NCI-H1092 treated with DMSO at 0.1 percent for 48 hours (cell line): ENCODE results near the gene STMN3.
"Not testable (repeated sequence)": the region's sequence is repeated elsewhere in the genome, so short reads cannot be mapped to it uniquely, and the experiment has no call there.

Experiments
- DNase-seq: peaks from one replicate; lab custom pipeline; 2025; lab: John Stamatoyannopoulos, UW

Gene STMN3

DNA sequence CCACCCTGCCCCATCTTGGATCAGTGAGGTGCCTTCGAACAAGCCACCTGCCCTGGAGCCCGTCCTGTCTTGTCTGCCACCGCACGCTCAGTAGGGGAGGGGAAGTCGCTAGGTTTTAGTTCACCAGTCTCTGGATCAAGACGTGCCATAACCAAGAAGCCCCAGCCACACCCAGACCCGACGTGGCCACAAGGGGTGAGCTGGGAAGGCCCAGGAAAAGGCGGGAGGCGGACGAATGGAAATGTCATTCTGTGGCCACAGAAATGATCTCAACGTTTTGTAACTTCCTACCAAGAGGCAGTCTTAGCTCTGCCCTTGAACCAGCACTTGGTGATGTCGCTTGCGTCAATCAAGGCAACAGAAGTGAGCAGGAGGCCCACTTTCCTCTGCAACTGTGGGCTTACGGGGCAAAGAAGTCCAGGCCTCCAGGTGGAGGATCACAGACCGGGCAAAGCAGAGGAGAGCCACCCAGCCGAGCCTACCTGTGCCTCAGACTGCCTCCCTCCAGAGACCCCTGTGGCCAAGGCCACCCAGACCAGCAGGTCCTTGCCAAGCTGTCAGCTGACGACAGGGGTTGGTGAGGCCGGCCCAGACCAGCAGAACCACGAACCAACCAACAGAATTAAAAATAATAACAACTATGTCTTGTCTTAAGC, 40.8 kb downstream of the STMN3 start:
- DNase-seq: no peak

DNA sequence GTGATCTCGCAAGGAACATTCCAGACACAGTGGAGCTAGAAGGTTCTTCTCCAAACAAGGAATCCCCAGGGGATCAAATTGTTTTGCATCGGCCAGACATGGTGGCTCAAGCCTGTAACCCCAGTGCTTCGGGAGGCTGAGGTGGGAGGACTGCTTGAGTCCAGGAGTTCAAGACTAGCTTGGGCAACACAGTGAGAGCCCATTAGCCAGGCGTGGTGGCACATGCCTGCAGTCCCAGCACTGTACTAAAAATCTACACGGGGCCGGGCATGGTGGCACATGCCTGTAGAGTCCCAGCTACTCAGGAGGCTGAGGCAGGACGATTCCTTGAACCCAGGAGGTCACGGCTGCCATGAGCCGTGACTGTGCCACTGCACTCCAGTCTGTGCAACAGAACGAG, 41.6 kb downstream of the STMN3 start:
- no peak for DNase-seq

DNA sequence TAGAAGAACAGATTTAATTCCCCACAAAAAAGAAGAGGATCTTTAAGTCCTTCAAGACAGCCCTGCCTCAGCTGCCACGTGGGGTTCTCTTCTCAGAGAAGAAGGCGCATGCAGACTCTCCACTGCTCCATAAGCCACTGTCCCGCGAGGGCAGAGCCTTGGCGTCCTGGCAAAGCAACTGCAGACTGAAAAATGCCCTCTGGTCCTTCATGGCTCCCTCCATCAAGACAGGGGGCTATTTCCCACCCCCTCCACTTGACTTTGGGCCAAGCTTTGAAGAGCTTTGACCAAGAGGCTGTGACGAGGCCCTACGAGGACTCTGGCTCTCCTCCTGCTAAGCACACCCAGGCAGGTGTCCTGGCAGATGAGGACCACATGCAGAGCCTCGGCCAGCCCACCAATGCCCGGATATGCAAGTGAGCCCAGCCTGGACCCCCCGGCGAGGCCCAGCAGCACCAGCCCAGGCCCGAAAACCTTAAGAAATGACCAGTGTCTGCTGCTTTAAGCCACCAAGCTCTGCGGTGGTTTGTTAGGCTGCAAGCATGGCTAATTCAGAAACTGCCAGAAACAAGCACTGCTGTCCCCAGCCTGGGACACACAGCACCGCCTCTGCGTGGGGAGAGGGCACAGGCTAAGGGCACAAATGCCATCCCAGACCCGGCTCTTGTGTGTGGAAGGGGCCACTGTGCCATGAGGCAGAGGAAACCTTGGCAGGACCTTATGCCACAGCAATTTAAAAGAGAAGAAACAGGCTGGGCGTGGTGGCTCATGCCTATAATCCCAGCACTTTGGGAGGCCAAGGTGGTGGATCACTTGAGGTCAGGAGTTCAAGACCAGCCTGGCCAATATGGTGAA, 42.4 kb downstream of the STMN3 start:
- no peak for DNase-seq

DNA sequence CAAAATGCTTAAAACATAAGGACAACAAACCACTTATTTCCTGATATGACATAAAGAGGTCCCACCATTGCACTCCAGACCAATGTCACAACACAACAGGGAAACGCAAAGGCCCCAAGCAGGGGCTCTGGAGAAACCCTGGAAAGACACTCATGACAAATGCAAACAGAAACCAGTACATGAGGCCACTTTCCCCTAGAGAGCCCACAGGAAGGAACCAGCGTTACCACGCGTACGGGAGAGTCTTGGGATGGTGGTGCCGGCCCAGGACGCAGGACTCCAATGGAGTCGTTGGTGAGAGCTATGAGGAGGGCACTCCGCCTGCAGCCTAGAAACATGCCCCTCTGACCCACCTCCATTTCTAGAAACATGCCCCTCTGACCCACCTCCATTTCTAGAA, 46.5 kb downstream of the STMN3 start:
- DNase-seq: no peak

DNA sequence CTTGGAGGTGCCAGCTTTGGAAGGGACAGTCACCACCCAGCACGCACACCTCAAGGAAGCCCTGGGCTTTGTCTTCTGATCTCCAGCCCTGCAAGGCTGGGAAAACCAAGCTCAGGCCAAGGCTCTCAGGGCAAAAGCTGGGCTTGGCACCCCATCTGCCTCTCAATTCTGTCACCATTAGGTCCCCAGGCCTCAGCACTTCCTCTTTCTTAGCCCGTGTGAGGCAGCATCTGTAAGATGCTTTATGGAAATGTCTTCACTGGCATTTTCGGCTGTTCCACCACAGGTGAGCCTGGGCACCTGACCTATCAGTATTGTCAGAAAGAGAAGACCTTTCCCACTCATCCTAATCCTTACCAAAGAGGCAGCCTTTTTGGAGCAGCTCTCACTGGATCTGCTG, 50.9 kb downstream of the STMN3 start:
- no peak for DNase-seq

DNA sequence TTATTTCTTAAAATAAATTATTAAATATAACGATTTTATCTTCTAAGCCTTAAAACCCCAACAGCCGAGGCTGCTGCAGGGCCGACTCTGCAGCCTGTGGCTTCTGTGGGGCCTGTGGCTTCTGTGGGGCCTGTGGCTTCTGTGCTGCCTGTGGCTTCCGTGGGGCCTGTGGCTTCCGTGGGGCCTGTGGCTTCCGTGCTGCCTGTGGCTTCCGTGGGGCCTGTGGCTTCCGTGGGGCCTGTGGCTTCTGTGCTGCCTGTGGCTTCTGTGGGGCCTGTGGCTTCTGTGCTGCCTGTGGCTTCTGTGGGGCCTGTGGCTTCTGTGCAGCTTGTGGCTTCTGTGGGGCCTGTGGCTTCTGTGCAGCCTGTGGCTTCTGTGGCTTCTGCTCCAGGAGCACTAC, 51.5 kb downstream of the STMN3 start:
- not testable (repeated sequence) for DNase-seq

DNA sequence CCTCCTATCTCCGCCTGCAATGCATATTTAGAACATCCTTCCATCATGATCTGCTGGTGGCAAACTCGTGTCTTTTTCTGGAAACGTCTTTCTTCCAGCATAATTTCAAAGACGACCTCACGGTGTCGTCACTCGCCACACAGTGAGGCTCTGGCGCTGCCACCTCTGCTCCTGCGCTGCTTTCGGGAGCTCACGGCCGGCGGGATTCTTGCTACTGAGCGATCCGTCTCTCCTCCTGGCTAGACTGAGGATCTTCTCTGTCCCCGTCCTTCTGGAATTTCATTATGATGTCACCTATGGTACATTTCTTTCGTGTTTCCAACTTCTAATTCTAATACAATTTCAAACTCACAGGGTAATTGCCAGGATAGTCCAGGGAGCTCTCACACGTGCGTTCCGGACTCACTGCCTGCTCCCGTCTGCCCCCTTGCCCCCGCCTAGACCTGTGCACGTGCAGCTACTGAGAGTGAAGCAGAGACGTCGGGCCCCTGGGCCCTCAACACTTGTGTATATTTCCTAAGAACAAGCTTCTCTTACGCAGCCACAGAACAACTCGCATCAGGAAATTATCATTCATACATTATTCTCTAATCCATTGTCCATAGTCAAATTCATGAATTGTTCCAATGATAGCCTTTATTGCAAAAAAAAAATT, 53.7 kb downstream of the STMN3 start:
- no peak for DNase-seq

DNA sequence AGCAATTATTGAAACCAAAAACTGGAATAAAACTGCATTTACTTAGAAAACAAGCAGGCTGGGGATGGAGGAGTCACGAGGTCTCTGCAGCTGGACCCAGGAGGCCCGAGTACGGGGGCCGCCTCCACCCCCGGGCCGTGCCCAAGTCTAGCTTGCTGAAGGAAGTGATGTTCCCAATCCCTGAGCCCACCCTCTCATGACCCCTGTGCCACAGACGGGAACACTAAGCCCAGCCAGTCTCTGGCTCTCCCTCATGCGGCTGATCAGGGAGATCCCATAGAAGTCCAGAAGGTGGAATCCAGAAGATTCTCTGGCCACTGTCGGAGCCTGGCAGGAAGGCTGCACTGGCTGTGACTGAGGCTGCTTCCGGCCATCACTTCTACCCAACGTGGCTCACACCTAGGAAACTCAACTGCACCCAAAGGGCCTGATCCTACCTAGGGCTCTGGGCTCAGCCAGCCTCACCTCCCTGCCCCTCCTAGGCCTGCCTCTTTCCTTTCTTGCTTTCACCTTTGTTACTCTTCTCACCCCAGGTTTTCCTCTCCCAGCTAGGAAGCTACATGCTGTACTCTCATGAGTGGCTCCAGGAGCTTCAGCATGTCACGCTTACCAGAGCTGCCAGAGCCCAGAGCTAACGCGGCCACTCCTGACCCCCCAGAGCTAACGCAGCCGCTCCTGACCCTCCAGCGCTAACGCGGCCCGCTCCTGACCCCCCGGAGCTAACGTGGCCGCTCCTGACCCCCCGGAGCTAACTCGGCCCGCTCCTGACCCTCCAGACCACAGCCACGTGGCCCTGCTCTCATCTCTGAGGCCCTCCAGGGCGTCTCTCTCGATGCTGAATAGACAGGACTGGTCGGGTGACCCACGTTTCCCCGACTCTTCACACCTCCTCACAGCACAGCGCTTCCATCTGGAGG, 54.5 kb downstream of the STMN3 start:
- no peak for DNase-seq

DNA sequence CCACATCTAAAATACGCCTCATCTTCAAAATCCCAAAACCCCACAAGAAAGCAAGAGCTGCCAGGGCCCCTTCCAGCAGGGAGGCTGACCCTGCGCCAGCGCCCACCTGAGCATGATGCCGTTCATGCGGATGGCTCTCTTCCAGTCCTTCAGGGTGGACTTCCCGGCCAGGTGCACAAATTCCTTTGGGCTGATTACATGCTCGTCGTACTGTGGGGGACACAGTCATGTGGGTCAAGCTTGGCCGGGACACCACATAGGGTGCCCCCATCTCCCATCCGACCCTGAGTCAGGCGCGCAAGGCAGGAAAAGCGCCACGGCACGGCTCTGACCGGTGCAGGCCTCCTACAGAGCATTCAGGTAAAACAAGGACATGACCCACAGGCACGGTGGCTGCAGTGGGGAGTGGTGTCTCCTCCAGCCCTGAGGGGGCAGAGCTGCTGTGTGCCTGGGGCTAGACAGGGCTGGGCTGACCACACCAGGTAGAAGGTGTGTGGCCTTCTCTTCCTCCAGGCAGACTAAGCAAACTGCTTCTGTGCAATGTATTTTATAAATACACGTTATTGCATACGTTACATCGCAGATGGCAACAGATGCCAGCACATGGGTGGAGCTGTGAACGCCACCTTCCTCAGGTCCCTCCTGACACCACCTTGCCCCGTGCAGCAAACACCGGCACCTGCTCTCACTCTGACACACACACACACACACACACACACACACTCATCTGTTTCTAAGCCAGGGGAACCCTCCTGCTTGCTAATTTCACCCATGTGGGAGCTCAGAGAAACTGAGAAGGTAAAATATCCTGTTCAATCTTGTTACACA, 55.4 kb downstream of the STMN3 start:
- DNase-seq: no peak

DNA sequence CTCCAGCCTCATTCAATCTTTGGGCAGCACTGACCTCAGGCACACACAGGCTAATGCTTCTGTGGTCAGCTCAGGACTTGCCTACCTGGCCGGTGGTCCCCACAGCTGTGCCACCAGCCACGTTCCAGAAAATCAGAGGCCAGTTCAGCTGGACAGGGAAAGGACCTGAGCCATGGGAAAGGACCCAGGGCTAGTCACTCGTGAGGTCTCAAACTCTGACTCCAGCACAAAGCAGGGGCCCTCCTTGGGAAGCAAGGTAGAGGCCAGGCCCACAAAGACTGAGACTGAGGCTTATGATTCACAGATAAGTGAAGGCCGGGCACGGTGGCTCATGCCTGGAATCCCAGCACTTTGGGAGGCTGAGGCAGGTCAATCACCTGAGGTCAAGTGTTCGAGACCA, 56.8 kb downstream of the STMN3 start:
- no peak for DNase-seq

DNA sequence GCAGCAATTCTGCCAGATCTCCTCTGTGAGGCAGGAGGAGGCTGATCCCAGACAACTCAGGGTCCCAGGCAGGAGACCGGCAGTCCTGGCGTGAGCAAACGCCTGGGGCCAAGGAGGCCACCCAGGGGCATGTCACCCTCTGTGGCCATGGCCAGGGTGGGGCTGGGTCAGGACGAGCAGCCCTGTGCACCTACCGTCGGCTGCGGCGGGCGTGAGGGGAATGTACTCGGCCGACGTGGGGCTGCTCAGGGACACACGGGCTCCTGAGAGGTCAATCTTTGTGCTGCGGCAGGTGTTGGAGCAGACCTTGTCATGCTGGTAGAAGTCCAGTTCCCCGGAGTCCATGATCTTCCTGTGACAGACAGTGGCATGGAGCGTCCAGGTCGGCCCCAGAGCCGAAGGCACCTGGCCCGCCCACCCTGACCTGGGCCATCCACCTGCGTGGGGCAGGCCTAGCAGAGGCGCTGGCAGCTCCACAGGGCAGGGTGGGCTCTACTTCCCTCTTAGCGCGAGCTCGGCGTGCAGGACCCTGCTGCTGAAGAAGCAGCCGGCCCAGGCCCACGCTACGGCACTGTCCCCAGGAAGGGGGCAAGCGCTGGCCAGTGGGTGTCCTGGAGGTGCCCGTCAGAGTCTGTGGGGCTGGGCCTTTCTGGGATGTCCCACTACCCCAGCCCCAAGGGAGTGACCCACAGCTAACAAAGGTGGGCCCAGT, 57.7 kb downstream of the STMN3 start:
- no peak for DNase-seq

DNA sequence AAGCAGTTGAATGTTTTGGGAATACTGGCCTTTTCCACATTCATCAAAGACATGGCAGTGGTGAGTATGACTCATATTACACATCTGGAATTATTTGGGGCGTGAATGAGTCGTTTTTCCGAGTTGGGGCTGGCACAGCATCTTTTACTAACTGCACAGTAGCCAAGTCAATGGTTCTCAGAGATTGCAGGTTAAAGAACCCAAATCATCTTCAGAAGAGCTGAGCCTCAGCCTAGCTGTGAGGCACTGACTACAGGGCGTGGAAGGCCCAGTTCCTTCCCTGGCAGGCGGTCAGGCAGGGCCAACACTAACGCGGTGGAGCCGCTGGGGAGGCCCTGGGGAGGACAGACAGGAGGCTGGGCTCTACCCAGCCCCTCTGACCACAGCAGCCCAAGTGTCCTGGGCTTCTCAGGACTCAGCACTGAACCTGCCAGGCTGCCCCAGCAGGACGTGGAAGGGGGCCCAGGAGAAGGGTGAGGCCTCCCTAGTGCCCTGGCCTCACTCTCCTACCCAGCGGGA, 59.1 kb downstream of the STMN3 start:
- DNase-seq: no peak

DNA sequence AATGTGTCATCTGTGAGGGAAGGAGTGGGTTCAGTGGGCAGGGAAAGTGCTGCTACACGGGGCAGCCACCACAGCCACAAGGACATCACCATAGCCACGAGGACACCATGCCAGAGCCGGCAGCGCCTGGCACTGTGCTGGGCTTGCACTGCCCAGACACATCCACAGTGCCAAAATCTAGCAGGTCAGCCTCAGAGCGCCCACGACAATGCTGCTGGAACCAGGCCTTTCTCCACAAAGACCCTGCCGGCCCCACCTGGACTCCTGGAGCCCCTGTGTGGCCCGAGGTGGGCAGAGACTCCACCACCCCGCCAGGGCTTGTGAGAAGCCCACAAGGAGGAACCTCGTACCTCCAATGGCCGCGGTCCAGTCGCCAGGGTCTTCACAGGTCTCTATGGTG, 60.6 kb downstream of the STMN3 start:
- DNase-seq: no peak

DNA sequence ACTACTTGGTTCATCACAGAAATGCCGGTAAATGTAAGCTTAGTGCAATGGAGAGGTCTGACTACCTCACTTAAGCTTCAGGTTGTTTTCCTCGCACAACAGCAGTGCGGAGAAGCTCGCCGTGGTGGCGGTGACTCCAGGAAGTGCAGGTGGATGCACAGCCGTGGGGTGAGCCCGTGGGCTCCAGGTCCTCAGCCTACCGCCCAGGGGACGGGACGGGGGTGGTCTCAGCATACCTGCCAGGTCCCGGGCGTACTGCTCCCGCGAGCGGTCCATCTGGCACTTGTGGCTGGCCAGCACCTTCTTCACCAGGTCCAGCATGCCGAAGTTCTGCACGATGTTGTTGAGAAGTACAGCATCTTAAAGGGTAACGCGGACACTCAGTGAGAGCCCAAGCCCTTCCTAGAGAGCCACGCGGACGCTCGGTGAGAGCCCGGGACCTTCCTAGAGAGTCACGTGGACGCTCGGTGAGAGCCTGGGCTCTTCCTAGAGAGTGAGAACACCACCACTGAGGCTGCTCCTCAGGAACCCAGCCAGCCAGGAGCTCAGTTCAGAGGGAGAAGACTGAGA, 61.4 kb downstream of the STMN3 start:
- DNase-seq: no peak

DNA sequence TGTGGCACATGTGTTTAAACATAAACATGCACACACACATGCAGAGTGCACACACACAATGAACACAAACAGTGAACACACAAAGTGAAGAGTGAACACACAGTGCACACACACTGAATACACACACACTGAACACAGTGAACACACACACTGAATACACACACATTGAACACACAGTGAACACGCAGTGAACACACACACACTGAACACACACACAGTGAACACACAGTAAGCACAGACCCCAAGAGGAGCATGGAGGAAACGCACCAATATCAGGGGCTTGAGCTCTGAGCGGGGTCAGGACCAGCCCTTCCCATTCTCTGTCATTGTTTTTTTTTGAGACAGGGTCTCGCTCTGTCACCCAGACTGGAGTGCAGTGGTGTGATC, 62.1 kb downstream of the STMN3 start:
- DNase-seq: no peak

DNA sequence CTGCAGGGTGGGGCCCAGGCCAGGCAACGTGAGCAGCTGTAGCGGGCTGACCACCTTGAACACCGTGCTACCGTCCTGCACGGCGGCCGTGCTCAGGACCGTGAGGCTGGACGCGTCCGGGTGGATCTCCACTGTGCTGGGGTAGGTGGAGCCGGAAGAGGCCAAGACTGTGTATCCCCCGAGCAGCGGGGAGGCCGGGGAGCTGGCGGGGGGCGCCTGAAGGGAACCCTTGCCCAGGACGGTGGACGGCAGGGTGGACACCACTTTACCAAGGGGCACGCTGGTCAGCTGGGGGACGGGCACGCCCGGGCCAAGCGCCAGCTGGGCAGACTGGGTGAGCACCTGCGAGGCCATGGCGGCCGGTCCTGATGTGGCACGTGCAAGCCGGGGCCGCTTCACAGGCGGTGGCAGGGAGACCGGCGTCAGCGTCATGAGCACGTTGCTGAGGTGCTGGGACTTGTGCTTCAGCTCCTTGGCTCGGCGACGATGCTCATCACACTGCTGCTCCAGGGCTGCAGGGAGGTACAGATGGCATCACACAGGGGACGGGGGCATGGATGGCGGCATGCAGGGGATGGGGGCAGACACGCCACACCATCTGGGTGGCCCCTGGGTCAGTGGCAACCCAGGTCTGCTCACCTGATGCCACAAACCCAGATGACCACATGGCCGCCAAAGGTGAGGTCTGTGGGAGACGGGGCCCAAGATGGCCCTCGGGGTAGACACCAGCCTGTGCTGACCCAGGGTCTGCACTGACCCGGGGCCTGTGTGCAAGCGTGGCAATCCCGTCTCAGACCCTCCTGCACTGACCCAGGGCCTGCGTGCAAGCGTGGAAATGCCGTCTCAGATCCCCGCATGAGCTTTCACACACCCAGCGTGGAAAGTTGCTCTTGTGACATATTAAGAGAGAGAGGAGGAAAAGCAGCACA, 62.7 kb downstream of the STMN3 start:
- no peak for DNase-seq
